HG02798 (cell line): ENCODE measurements around the gene OR4A16.

Source experiments
- ATAC-seq: cut with Tn5 transposase; IDR thresholded peaks from one replicate; pipeline ENCODE4 v1.9.1; 2021; ENCODE audit warnings: mild to moderate bottlenecking; ENCODE audit not compliant: unreplicated experiment, poor library complexity

The OR4A16 gene

GRCh38 chr11:55342901-55343300 lies at the start of gene OR4A16:
Gene OR4A16 (plus strand): TSS chr11:55343201. CDS start chr11:55343201, 0 bp downstream.
- ATAC-seq = no peak

- ATAC-seq = no peak
Observed at GRCh38 chr11:55324500-55324899, 18.5 kb upstream of the OR4A16 start.

GRCh38 chr11:55345306-55345705 lies 2.3 kb downstream of the OR4A16 start:
- no peak for ATAC-seq

- no peak for ATAC-seq
Observed at GRCh38 chr11:55349032-55349431, 6.0 kb downstream of the OR4A16 start.

- ATAC-seq = no peak
Observed at GRCh38 chr11:55357560-55358184, 14.7 kb downstream of the OR4A16 start.

GRCh38 chr11:55367674-55368073 lies 24.7 kb downstream of the OR4A16 start, which contains the start of gene OR4A15:
Gene OR4A15 (plus strand): TSS chr11:55367974. CDS start chr11:55367974, 0 bp downstream.
- ATAC-seq = no peak
